DOHH2 (cell line): ENCODE measurements around the gene ZNF398.

Source experiments
- H3F3A ChIP-seq: fragments of 200-600 bp; sonication (generic), shearing (Covaris generic); 2 replicates; pipeline ENCODE4 v1.6.0; 2016; ENCODE audit warnings: antibody characterized with exemption, mild to moderate bottlenecking; ENCODE audit not compliant: control insufficient read depth, insufficient read depth
- H3K27ac ChIP-seq: fragments of 200-600 bp; sonication (generic); 2 replicates; pipeline ENCODE4 v1.5.1; 2014; ENCODE audit warnings: low read depth, mild to moderate bottlenecking, low read length, moderate library complexity
- H3K27me3 ChIP-seq: fragments of 200-600 bp; sonication (generic); 2 replicates; pipeline ENCODE4 v1.6.1; 2014; ENCODE audit warnings: mild to moderate bottlenecking, low read length, mixed read lengths; ENCODE audit not compliant: control insufficient read depth
- H3K36me3 ChIP-seq: fragments of 200-600 bp; sonication (generic); 2 replicates; pipeline ENCODE4 v1.6.1; 2014; ENCODE audit warnings: mild to moderate bottlenecking, low read length, moderate library complexity, mixed read lengths; ENCODE audit not compliant: control insufficient read depth
- H3K4me1 ChIP-seq: fragments of 200-600 bp; sonication (generic); 2 replicates; pipeline ENCODE4 v1.6.1; 2014; ENCODE audit warnings: mild to moderate bottlenecking, low read length, mixed read lengths; ENCODE audit not compliant: control insufficient read depth
- H3K4me2 ChIP-seq: fragments of 200-600 bp; sonication (generic); 2 replicates; pipeline ENCODE4 v1.6.0; 2014; ENCODE audit warnings: mild to moderate bottlenecking, low read length, moderate library complexity
- H3K4me3 ChIP-seq: fragments of 200-600 bp; sonication (generic); 2 replicates; pipeline ENCODE4 v1.5.1; 2014; ENCODE audit warnings: mild to moderate bottlenecking, low read length, mixed read lengths
- H3K79me2 ChIP-seq: fragments of 200-600 bp; sonication (generic); 2 replicates; pipeline ENCODE4 v1.6.1; 2014; ENCODE audit warnings: mild to moderate bottlenecking, low read length, mixed read lengths; ENCODE audit not compliant: control insufficient read depth
- H3K9me2 ChIP-seq: fragments of 200-600 bp; sonication (generic); replicated peaks from 2 replicates; pipeline ENCODE4 v1.6.1; 2014; ENCODE audit warnings: mild to moderate bottlenecking, low read length, mixed read lengths; ENCODE audit not compliant: control insufficient read depth
- H3K9me3 ChIP-seq: fragments of 200-600 bp; sonication (generic); 2 replicates; pipeline ENCODE4 v1.6.1; 2014; ENCODE audit warnings: antibody characterized with exemption, low read length, mixed read lengths; ENCODE audit not compliant: control insufficient read depth, insufficient read depth
- H4K20me1 ChIP-seq: fragments of 200-600 bp; sonication (generic); 2 replicates; pipeline ENCODE4 v1.6.0; 2014; ENCODE audit warnings: low read depth, mild to moderate bottlenecking, antibody characterized with exemption, low read length, moderate library complexity; ENCODE audit not compliant: control insufficient read depth, insufficient read depth
- EZH2phosphoT487 ChIP-seq: fragments of 200-600 bp; sonication (generic); IDR thresholded peaks from 2 replicates; pipeline ENCODE4 v1.6.1; 2017; ENCODE audit warnings: borderline replicate concordance, mild to moderate bottlenecking, antibody characterized with exemption, low read length, moderate library complexity, mixed read lengths
- TF ChIP-seq, protein P1 (sequence below): fragments of 200-600 bp; sonication (generic); IDR thresholded peaks from one replicate; pipeline ENCODE4 v1.5.1; 2014; ENCODE audit warnings: antibody characterized with exemption, mild to moderate bottlenecking, low read depth, low read length; ENCODE audit not compliant: poor library complexity, severe bottlenecking

Gene ZNF398

GRCh38 chr7:149226840-149227494 is 79.7 kb downstream of the ZNF398 start:
- Histone ChIP-seq H3K9me2 (no peaks in the 10 kb centered on the region), H3K27me3 (no peaks in the 10 kb centered on the region; the same call in 1 of the 2 replicates), H3K4me3 (no peak overlapping the region), H3K9me3 (no peaks in the 10 kb centered on the region), H3K4me2 (no peak overlapping the region), H3K36me3 (peaks cover 24% of the 10 kb centered on the region), H3K27ac (no peak overlapping the region), H4K20me1 (no peaks in the 10 kb centered on the region), H3F3A (no peaks in the 10 kb centered on the region; the same call in none of the 2 replicates), H3K4me1 (no peaks in the 10 kb centered on the region), H3K79me2 (no peaks in the 10 kb centered on the region)
- TF ChIP-seq, protein P1, sequence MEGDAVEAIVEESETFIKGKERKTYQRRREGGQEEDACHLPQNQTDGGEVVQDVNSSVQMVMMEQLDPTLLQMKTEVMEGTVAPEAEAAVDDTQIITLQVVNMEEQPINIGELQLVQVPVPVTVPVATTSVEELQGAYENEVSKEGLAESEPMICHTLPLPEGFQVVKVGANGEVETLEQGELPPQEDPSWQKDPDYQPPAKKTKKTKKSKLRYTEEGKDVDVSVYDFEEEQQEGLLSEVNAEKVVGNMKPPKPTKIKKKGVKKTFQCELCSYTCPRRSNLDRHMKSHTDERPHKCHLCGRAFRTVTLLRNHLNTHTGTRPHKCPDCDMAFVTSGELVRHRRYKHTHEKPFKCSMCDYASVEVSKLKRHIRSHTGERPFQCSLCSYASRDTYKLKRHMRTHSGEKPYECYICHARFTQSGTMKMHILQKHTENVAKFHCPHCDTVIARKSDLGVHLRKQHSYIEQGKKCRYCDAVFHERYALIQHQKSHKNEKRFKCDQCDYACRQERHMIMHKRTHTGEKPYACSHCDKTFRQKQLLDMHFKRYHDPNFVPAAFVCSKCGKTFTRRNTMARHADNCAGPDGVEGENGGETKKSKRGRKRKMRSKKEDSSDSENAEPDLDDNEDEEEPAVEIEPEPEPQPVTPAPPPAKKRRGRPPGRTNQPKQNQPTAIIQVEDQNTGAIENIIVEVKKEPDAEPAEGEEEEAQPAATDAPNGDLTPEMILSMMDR, result no peak
- no peak for TF ChIP-seq EZH2phosphoT487

DNA sequence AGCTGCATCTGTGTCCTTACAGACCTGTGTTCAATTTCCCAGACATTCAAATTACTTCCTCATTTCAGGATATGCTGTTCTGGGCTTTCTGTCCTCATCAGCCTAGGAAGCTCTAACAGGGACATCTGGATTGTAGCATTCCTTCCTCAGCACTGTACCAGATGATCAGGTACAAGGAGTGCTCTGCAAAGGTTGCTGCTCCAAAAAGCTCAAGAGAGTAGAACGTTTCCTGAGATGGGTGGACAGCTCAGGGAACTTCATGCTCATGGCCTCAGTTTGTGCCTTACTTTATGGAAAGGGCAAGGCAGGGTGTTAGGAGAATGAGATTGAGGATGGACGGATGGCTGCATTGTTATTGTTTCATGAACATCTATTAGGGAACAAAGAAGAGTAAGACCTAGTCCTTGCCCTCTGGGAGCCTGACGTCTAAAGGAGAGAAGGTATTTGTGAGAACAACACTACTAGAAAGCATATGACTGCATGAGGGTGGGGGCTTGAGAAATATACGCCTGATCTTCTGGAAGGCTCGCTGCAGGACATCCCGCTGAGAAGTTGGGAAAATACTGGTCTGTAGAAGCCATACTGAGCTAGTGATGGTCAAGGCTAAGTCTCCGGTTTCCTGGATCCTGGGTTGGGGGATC is 81.7 kb downstream of the ZNF398 start:
- no peaks in the 10 kb centered on the region; the same call in none of the 2 replicates for H3F3A ChIP-seq
- TF ChIP-seq, protein P1, result no peak
- no peak for TF ChIP-seq EZH2phosphoT487
- peaks cover 5% of the 10 kb centered on the region for H3K27me3 ChIP-seq
- H3K4me2 ChIP-seq, result no peak overlapping the region
- H3K9me2 ChIP-seq, result no peaks in the 10 kb centered on the region
- no peaks in the 10 kb centered on the region for H3K79me2 ChIP-seq
- no peaks in the 10 kb centered on the region for H4K20me1 ChIP-seq
- no peak overlapping the region for H3K4me3 ChIP-seq
- no peaks in the 10 kb centered on the region for H3K4me1 ChIP-seq
- no peaks in the 10 kb centered on the region for H3K9me3 ChIP-seq
- peaks cover 19% of the 10 kb centered on the region for H3K36me3 ChIP-seq
- no peak overlapping the region for H3K27ac ChIP-seq

DNA sequence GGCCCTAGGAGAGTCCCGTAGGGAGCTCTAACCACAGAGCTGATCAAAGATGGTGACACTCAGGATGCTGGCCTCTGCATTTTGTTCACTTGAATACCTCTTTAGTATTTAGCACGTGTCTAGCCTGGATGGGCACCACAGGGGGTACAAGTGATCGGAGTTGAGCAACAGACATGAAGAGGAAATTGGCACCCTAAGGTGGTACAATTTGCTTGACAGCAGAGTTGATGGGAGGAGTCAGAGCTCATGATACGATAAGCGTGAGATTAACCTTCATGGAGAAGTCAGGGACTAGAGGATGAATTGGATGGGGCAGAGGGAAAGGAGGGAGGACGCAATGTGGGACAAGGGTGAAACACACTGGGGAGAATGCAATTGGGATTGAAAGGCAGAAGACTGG is 82.3 kb downstream of the ZNF398 start:
- Histone ChIP-seq H3F3A (no peaks in the 10 kb centered on the region; the same call in none of the 2 replicates), H3K4me2 (no peak overlapping the region)
- TF ChIP-seq, protein P1, result no peak
- no peak for TF ChIP-seq EZH2phosphoT487

More for the DNA sequence above, 82.3 kb downstream of the ZNF398 start:
- Histone ChIP-seq H3K79me2 (no peaks in the 10 kb centered on the region), H3K9me3 (no peaks in the 10 kb centered on the region), H4K20me1 (no peaks in the 10 kb centered on the region), H3K27me3 (peaks cover 5% of the 10 kb centered on the region), H3K4me1 (no peaks in the 10 kb centered on the region), H3K27ac (no peak overlapping the region), H3K36me3 (peaks cover 14% of the 10 kb centered on the region), H3K4me3 (no peak overlapping the region), H3K9me2 (no peaks in the 10 kb centered on the region)
